CD14-positive monocyte (primary cell): Measurements from ENCODE around the gene DAZAP1. TPM values are rescaled to one million over a fixed set of nuclear protein-coding genes. Genes with fewer than 3 reads are reported as not detected.

ENCODE experiments used
- DNase-seq, 3 donors: peaks; one replicate each; pipeline ENCODE4 v3.0.0-alpha.2; 2011 to 2022
- H2AFZ ChIP-seq: 2 replicates; pipeline ENCODE4 v1.6.0; 2012; ENCODE audit warnings: mild to moderate bottlenecking, low read depth, low read length, inconsistent platforms; ENCODE audit not compliant: insufficient read depth, poor library complexity, severe bottlenecking
- H3K27ac ChIP-seq, 2 donors: 1 replicate in 1 of 2; 2 replicates in 1 of 2; pipeline ENCODE4 v1.5.1; 2012 to 2013; ENCODE audit warnings: low read length in 2 of 2, control low read depth in 1 of 2, inconsistent platforms in 1 of 2, low read depth in 1 of 2, mild to moderate bottlenecking in 1 of 2
- H3K27me3 ChIP-seq, 2 donors: one replicate each; pipeline versions ENCODE4 v1.6.0 to v1.6.1; 2011 to 2013; ENCODE audit warnings: low read length in 2 of 2; ENCODE audit not compliant: control insufficient read depth in 2 of 2, insufficient read depth in 2 of 2
- H3K36me3 ChIP-seq, 2 donors: replicated peaks in 1 of 2; 1 replicate in 1 of 2; 2 replicates in 1 of 2; pipeline versions ENCODE4 v1.5.1 to v1.6.1; 2012 to 2013; ENCODE audit warnings: low read length in 2 of 2, control low read depth in 1 of 2, inconsistent platforms in 1 of 2, mild to moderate bottlenecking in 1 of 2; ENCODE audit not compliant: insufficient read depth in 2 of 2, control insufficient read depth in 1 of 2
- H3K4me1 ChIP-seq, 2 donors: 1 replicate in 1 of 2; 2 replicates in 1 of 2; pipeline versions ENCODE4 v1.5.1 to v1.6.1; 2012 to 2013; ENCODE audit warnings: low read length in 2 of 2, control low read depth in 1 of 2, inconsistent platforms in 1 of 2, mild to moderate bottlenecking in 1 of 2, moderate library complexity in 1 of 2; ENCODE audit not compliant: insufficient read depth in 2 of 2, control insufficient read depth in 1 of 2
- H3K4me2 ChIP-seq: replicated peaks from 2 replicates; pipeline ENCODE3; 2012; ENCODE audit warnings: low read length, moderate library complexity, mild to moderate bottlenecking; ENCODE audit not compliant: poor library complexity, severe bottlenecking; ENCODE audit errors: extremely low read depth
- H3K4me3 ChIP-seq, 3 experiments: fragments of 200-600 bp in 1 of 3; sonication (generic) in 1 of 3; replicated peaks in 1 of 3; 1 replicate in 2 of 3; 2 replicates in 1 of 3; pipeline ENCODE4 v1.5.1; 2011 to 2013; ENCODE audit warnings: low read length in 3 of 3, mild to moderate bottlenecking in 3 of 3, control low read depth in 2 of 3, low read depth in 2 of 3, inconsistent platforms in 1 of 3, moderate library complexity in 1 of 3
- H3K79me2 ChIP-seq: 2 replicates; pipeline ENCODE4 v1.6.0; 2012; ENCODE audit warnings: mild to moderate bottlenecking, control low read depth, inconsistent platforms, low read length, moderate library complexity; ENCODE audit not compliant: insufficient read depth
- H3K9ac ChIP-seq: 2 replicates; pipeline ENCODE4 v1.6.0; 2017; ENCODE audit warnings: low read length, mild to moderate bottlenecking; ENCODE audit not compliant: insufficient read depth, poor library complexity, severe bottlenecking
- H3K9me3 ChIP-seq, 2 donors: replicated peaks in 1 of 2; 1 replicate in 1 of 2; 2 replicates in 1 of 2; pipeline versions ENCODE4 v1.5.1 to v1.6.1; 2012 to 2013; ENCODE audit warnings: low read length in 2 of 2, control low read depth in 1 of 2; ENCODE audit not compliant: control insufficient read depth in 1 of 2, insufficient read depth in 1 of 2
- H4K20me1 ChIP-seq: 2 replicates; pipeline ENCODE4 v1.6.0; 2012; ENCODE audit warnings: mild to moderate bottlenecking, low read length, control low read depth, moderate library complexity; ENCODE audit not compliant: insufficient read depth
- H3K27ac Mint-ChIP-seq, 7 donors: one replicate each; pipeline ENCODE4 v1.8.0; 2020; ENCODE audit warnings: mild to moderate bottlenecking in 7 of 7, mixed read lengths in 7 of 7, moderate library complexity in 6 of 7, inconsistent platforms in 2 of 7
- H3K27me3 Mint-ChIP-seq, 3 donors: one replicate each; pipeline ENCODE4 v1.8.0; 2021 to 2022; ENCODE audit warnings: low read depth in 3 of 3, mild to moderate bottlenecking in 3 of 3, mixed read lengths in 3 of 3, moderate library complexity in 3 of 3, inconsistent platforms in 1 of 3
- H3K36me3 Mint-ChIP-seq, 2 donors: one replicate each; pipeline ENCODE4 v1.8.0; 2020; ENCODE audit warnings: mixed read lengths in 2 of 2, inconsistent platforms in 1 of 2, mild to moderate bottlenecking in 1 of 2
- H3K4me1 Mint-ChIP-seq: one replicate; pipeline ENCODE4 v1.8.0; 2020; ENCODE audit warnings: mild to moderate bottlenecking, mixed read lengths
- H3K4me3 Mint-ChIP-seq, 2 donors: one replicate each; pipeline ENCODE4 v1.8.0; 2020; ENCODE audit warnings: mild to moderate bottlenecking in 2 of 2, mixed read lengths in 2 of 2, moderate library complexity in 1 of 2
- H3K9me3 Mint-ChIP-seq, 7 donors: one replicate each; pipeline ENCODE4 v1.8.0; 2020 to 2022; ENCODE audit warnings: mixed read lengths in 7 of 7, mild to moderate bottlenecking in 6 of 7, moderate library complexity in 6 of 7, inconsistent platforms in 2 of 7
- CTCF ChIP-seq: fragments of 200-600 bp; IDR thresholded peaks from one replicate; pipeline ENCODE4 v1.8.0; 2022; ENCODE audit warnings: antibody characterized with exemption, mild to moderate bottlenecking
- WGBS: methylation state at CpG from one replicate; pipeline ENCODE4 v1.1.5; 2013; ENCODE audit warnings: missing lambda C conversion rate; ENCODE audit not compliant: insufficient coverage; 5-methylcytosine and 5-hydroxymethylcytosine counted together
- intact Hi-C, 2 donors: fragments of 100-400 bp; cut with micrococcal nuclease; formaldehyde crosslinking; loops; one replicate each; pipeline versions ENCODE4 v1.15.0 to v1.15.1; 2023
- polyA plus RNA-seq, 3 donors: library from polyadenylated mRNA; depleted of rRNA in 1 of 3; unstranded in 2 of 3; stranded (reverse) in 1 of 3; fragments of 300-500 nt in 2 of 3; fragments of >200 nt in 1 of 3; fragmentation: Illumina TruSeq in 2 of 3; gene quantifications; 1 replicate in 2 of 3; 2 replicates in 1 of 3; pipeline ENCODE4 v1.2.3, GENCODE V29; 2012 to 2021

Gene DAZAP1
- polyA plus RNA-seq, 3 donors = 3.3 to 57.1 (median 4.2) TPM

GRCh38 chr19:1478934-1479707 lies 71.7 kb downstream of the DAZAP1 start, which contains the start of gene C19orf25:
TSS of gene C19orf25 (minus strand) at chr19:1479215. CDS start at chr19:1478903, 312 bp downstream.
- intact Hi-C loops = loop anchor here (1.0 to 5.0 kb wide), 2 partner anchors 37 to 41 kb away; partner anchors contain the start of gene RPS15 (in 1 of the 2)

More at GRCh38 chr19:1478934-1479707, 71.7 kb downstream of the DAZAP1 start, which contains the start of gene C19orf25:
- Histone ChIP-seq H3K79me2 (peaks cover 29% of the 10 kb centered on the region), H2AFZ (peak within 1 kb of the TSS; percentile 88), H4K20me1 (peaks cover 27% of the 10 kb centered on the region), H3K4me3 (peak within 1 kb of the TSS; percentile 68 to 76 (median 70)), H3K9ac (peak within 1 kb of the TSS; percentile 83), H3K4me1 (peaks cover 20 to 28% of the 10 kb centered on the region in 2 donors), H3K27me3 (no peaks in the 10 kb centered on the region), H3K36me3 (peaks cover 18 to 27% of the 10 kb centered on the region in 2 donors), H3K27ac (peak within 1 kb of the TSS; percentile 51 to 86), H3K9me3 (no peaks in the 10 kb centered on the region), H3K4me2 (peak within 1 kb of the TSS; percentile 80)
- DNase-seq = peak; percentile 89 to 91 (median 90)
- under 1% methylated on average over 60 of the region's 71 CpGs for WGBS
- peaks cover 0 to 4% (median 0%) of the 10 kb centered on the region in 7 donors for H3K9me3 Mint-ChIP-seq
- peaks cover 28% of the 10 kb centered on the region for H3K4me1 Mint-ChIP-seq
- TF ChIP-seq CTCF = no peak
- H3K4me3 Mint-ChIP-seq = peak within 1 kb of the TSS; percentile 93 to 98
- H3K36me3 Mint-ChIP-seq = peaks cover 17 to 34% of the 10 kb centered on the region in 2 donors
- peaks cover 3 to 6% (median 5%) of the 10 kb centered on the region in 3 donors for H3K27me3 Mint-ChIP-seq
- H3K27ac Mint-ChIP-seq = peak within 1 kb of the TSS; percentile 93 to 99 (median 97)
